Hepatocyte (in vitro differentiated cells): ENCODE measurements around the gene HARS2. TPM values are rescaled to one million over a fixed set of nuclear protein-coding genes. Genes with fewer than 3 reads are reported as not detected.
"Not testable (repeated sequence)": the region's sequence is repeated elsewhere in the genome, so short reads cannot be mapped to it uniquely, and the experiment has no call there.

ENCODE experiments used
- DNase-seq: peaks from one replicate; pipeline ENCODE4 v3.0.0-alpha.2; 2016; ENCODE audit warnings: low spot score
- H2AFZ ChIP-seq: fragments of 200-600 bp; sonication (generic); 2 replicates; pipeline ENCODE4 v1.6.0; 2016; ENCODE audit warnings: antibody characterized with exemption, mild to moderate bottlenecking
- H3K27ac ChIP-seq: fragments of 200-600 bp; sonication (generic); 2 replicates; pipeline ENCODE4 v1.5.1; 2016; ENCODE audit warnings: mild to moderate bottlenecking
- H3K27me3 ChIP-seq: fragments of 200-600 bp; sonication (generic); 2 replicates; pipeline ENCODE4 v1.6.1; 2016
- H3K36me3 ChIP-seq: fragments of 200-600 bp; sonication (generic); replicated peaks from 2 replicates; pipeline ENCODE4 v1.5.1; 2016; ENCODE audit warnings: low read depth; ENCODE audit not compliant: insufficient read depth
- H3K4me1 ChIP-seq: fragments of 200-600 bp; sonication (generic); 2 replicates; pipeline ENCODE4 v1.5.1; 2016; ENCODE audit warnings: mild to moderate bottlenecking, moderate library complexity; ENCODE audit not compliant: insufficient read depth
- H3K4me2 ChIP-seq: fragments of 200-600 bp; sonication (generic); 2 replicates; pipeline ENCODE4 v1.6.0; 2016
- H3K4me3 ChIP-seq: fragments of 200-600 bp; sonication (generic); 2 replicates; pipeline ENCODE4 v1.5.1; 2016; ENCODE audit warnings: mild to moderate bottlenecking
- H3K79me2 ChIP-seq: fragments of 200-600 bp; sonication (generic); 2 replicates; pipeline ENCODE4 v1.6.0; 2017; ENCODE audit warnings: mild to moderate bottlenecking
- H3K9me2 ChIP-seq: fragments of 200-600 bp; sonication (generic); replicated peaks from 2 replicates; pipeline ENCODE4 v1.6.0; 2017; ENCODE audit warnings: mild to moderate bottlenecking; ENCODE audit not compliant: insufficient read depth
- H3K9me3 ChIP-seq: fragments of 200-600 bp; sonication (generic); 2 replicates; pipeline ENCODE4 v1.5.1; 2016; ENCODE audit warnings: low read depth, mild to moderate bottlenecking
- H4K20me1 ChIP-seq: fragments of 200-600 bp; sonication (generic); 2 replicates; pipeline ENCODE4 v1.6.0; 2016; ENCODE audit warnings: mild to moderate bottlenecking; ENCODE audit not compliant: insufficient read depth, poor library complexity, severe bottlenecking
- EZH2 ChIP-seq: fragments of 200-600 bp; sonication (generic); IDR thresholded peaks from 2 replicates; pipeline ENCODE4 v1.6.1; 2016; ENCODE audit warnings: antibody characterized with exemption, mild to moderate bottlenecking, borderline replicate concordance
- EZH2phosphoT487 ChIP-seq: fragments of 200-600 bp; sonication (generic); IDR thresholded peaks from one replicate; pipeline ENCODE4 v1.6.1; 2018; ENCODE audit warnings: antibody characterized with exemption, mild to moderate bottlenecking, low read depth, moderate library complexity; ENCODE audit not compliant: unreplicated experiment, severe bottlenecking
- WGBS: methylation state at CpG from one replicate; pipeline ENCODE4 v1.1.6; 2016; ENCODE audit warnings: low lambda C conversion rate; ENCODE audit errors: missing lambda C conversion rate; 5-methylcytosine and 5-hydroxymethylcytosine counted together
- polyA plus RNA-seq: library from polyadenylated mRNA; unstranded; fragments of >200 nt; fragmentation: Nextera tagmentation; extraction: Ambion mirVana; gene quantifications from 2 replicates; pipeline ENCODE4 v1.2.1, GENCODE V29; 2016
- total RNA-seq: library from RNA; depleted of rRNA; stranded (reverse); fragments of >200 nt; gene quantifications from 2 replicates; pipeline ENCODE4 v1.2.3, GENCODE V29; 2014
- TF ChIP-seq, protein P1 (sequence below): fragments of 200-600 bp; sonication (generic); IDR thresholded peaks from 2 replicates; pipeline ENCODE4 v1.5.1; 2016; ENCODE audit warnings: antibody characterized with exemption, mild to moderate bottlenecking; ENCODE audit not compliant: poor library complexity

HARS2 gene
- total and polyA plus RNA-seq, 2 experiments from 2014 or later: 26.9 to 32.3 TPM

GRCh38 chr5:140664359-140665119 lies 26.7 kb upstream of the HARS2 start, which contains the start of gene WDR55:
WDR55 (plus strand) TSS chr5:140664904; CDS start chr5:140664913, 9 bp downstream.
- WGBS: under 1% methylated on average over 54 of the region's 54 CpGs

DNA sequence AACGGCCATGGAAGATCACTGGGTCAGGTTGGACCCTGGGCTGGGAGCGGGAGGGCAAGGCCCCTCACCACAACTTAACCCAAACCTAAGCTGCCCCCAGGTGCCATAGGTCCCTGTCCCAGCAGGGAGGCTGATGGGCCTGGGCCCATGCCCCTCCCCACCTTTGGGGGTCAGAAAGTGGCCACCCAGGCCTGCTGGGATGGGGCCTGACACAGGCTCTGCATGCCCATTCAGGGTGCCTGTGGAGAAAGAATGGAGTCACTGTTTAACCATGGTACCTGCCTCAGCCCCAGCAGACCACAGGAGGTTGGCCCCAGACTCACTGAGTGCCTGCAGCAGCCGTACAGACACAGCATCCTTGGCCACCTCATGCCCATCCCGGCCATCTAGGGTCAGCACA lies 20.2 kb upstream of the HARS2 start:
- not testable (repeated sequence) for H3K27me3 ChIP-seq, H3K27ac ChIP-seq, DNase-seq, H3K4me1 ChIP-seq, H3K9me3 ChIP-seq, H3K36me3 ChIP-seq, H2AFZ ChIP-seq, H4K20me1 ChIP-seq, H3K4me3 ChIP-seq, H3K4me2 ChIP-seq, H3K9me2 ChIP-seq
- 90% methylated on average over 2 of the region's 4 CpGs for WGBS
- peaks cover 18% of the 10 kb centered on the region for H3K79me2 ChIP-seq

More at GRCh38 chr5:140664359-140665119, 26.7 kb upstream of the HARS2 start, which contains the start of gene WDR55:
- Histone ChIP-seq H4K20me1 (no peaks in the 10 kb centered on the region), H3K9me3 (no peaks in the 10 kb centered on the region), H3K4me2 (peak within 1 kb of the TSS; percentile 97), H3K9me2 (no peaks in the 10 kb centered on the region), H3K27ac (peak within 1 kb of the TSS; percentile 92), H3K27me3 (no peaks in the 10 kb centered on the region), H2AFZ (peak within 1 kb of the TSS; percentile 90), H3K79me2 (peaks cover 29% of the 10 kb centered on the region), H3K36me3 (no peaks in the 10 kb centered on the region), H3K4me1 (peaks cover 15% of the 10 kb centered on the region), H3K4me3 (peak within 1 kb of the TSS; percentile 95)
- DNase-seq: peak; percentile 97
- TF ChIP-seq EZH2phosphoT487: no peak

DNA sequence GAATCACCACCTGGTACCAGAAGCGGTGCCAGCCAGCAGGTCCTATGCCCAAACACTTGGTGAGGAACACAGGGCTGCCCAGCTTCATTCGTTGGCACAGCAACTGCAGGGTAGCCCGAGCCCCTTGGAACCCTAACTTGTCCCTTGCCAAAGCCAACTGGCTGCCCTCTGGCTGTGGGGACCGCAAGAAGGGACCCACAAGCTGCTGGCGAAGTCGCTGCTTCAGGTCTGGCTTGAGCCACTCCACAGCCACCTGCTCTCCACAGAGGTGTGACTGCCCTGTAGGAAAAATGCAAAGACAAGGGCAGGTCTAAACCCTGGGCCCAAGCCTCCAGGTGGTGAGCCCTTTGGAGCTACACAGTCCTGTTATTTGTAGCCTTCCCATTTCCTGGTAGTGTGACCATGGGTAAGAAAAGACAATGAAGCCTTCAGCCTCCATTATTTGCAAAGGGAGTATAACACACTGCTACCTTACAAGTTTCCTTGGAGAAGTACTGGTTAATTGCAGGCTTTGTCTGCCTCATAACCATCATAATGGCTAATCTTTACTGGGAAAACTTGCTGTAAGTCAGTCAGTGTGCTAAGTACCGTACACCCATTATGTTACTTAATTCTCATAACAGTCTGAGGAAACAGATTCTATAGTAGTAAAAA lies 19.7 kb upstream of the HARS2 start:
- Histone ChIP-seq H4K20me1 (no peaks in the 10 kb centered on the region), H3K4me3 (no peak overlapping the region), H2AFZ (no peak overlapping the region), H3K36me3 (no peaks in the 10 kb centered on the region), H3K79me2 (peaks cover 12% of the 10 kb centered on the region), H3K9me2 (no peaks in the 10 kb centered on the region), H3K9me3 (no peaks in the 10 kb centered on the region), H3K4me2 (no peak overlapping the region), H3K27me3 (no peaks in the 10 kb centered on the region), H3K4me1 (no peaks in the 10 kb centered on the region), H3K27ac (no peak overlapping the region)
- TF ChIP-seq EZH2: no peak
- TF ChIP-seq EZH2phosphoT487: no peak
- TF ChIP-seq, protein P1, sequence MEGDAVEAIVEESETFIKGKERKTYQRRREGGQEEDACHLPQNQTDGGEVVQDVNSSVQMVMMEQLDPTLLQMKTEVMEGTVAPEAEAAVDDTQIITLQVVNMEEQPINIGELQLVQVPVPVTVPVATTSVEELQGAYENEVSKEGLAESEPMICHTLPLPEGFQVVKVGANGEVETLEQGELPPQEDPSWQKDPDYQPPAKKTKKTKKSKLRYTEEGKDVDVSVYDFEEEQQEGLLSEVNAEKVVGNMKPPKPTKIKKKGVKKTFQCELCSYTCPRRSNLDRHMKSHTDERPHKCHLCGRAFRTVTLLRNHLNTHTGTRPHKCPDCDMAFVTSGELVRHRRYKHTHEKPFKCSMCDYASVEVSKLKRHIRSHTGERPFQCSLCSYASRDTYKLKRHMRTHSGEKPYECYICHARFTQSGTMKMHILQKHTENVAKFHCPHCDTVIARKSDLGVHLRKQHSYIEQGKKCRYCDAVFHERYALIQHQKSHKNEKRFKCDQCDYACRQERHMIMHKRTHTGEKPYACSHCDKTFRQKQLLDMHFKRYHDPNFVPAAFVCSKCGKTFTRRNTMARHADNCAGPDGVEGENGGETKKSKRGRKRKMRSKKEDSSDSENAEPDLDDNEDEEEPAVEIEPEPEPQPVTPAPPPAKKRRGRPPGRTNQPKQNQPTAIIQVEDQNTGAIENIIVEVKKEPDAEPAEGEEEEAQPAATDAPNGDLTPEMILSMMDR: no peak
- WGBS: 92% methylated on average over 5 of the region's 7 CpGs
- DNase-seq: no peak

DNA sequence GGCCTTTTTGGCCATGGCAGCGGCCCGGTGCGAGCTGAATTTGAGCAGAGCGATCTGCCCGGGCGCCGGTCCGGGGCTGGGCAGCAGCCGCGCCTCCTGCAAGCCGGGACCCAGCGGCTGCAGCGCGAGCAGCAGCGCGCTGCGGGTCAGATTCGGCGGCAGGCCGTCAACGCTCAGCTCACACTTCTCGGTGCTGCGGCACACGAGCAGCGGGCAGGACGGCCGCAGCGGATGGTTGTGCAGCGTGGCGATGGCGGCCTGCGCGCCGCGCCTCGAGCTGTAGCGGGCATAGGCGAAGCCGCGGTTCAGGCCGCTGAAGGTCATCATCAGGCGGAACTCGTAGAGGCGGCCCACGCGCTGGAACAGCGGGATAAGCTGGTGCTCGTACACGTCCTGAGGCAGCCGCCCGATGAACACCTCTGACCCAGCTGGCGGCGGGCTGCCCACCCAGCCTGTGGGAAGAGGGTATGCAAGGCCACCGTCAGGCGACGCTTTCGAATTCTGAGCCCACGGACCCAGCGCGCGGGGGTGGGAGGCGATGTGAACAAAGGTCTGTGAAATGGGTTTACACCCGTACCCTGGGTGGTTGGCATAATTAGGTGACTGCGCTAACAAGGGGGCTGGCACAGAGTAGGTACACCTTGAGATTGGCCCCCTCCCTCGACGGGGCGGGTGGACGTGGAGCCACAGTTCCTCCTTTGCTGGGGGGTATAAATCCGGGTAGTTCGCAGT lies 18.6 kb upstream of the HARS2 start:
- no peaks in the 10 kb centered on the region for H3K4me1 ChIP-seq
- H3K4me3 ChIP-seq: no peak overlapping the region
- no peak overlapping the region for H3K4me2 ChIP-seq
- no peaks in the 10 kb centered on the region for H3K36me3 ChIP-seq
- WGBS: 98% methylated on average over 70 of the region's 70 CpGs
- no peak overlapping the region for H3K27ac ChIP-seq
- no peak overlapping the region for H2AFZ ChIP-seq
- TF ChIP-seq, protein P1: no peak
- TF ChIP-seq EZH2phosphoT487: no peak
- no peak for TF ChIP-seq EZH2
- no peaks in the 10 kb centered on the region for H3K9me2 ChIP-seq
- no peaks in the 10 kb centered on the region for H3K27me3 ChIP-seq
- no peaks in the 10 kb centered on the region for H3K9me3 ChIP-seq
- DNase-seq: peak; percentile 40
- peaks cover 2% of the 10 kb centered on the region for H3K79me2 ChIP-seq
- no peaks in the 10 kb centered on the region for H4K20me1 ChIP-seq
